OCI-LY3 (cell line): ENCODE data around the gene LRRC57.

Experiments
- H2AFZ ChIP-seq: fragments of 200-600, 300-600 bp; shearing (Covaris generic); 2 replicates; pipeline ENCODE4 v1.6.0; 2014; ENCODE audit warnings: antibody characterized with exemption, low read depth, low read length
- H3K27ac ChIP-seq: fragments of 200-600, 300-600 bp; sonication (generic); 2 replicates; pipeline ENCODE4 v1.5.1; 2014; ENCODE audit warnings: mild to moderate bottlenecking, low read length, moderate library complexity, mixed read lengths
- H3K27me3 ChIP-seq: fragments of 200-600, 300-600 bp; sonication (generic); 2 replicates; pipeline ENCODE4 v1.6.1; 2014; ENCODE audit warnings: low read depth, low read length, mixed read lengths
- H3K36me3 ChIP-seq: fragments of 200-600, 300-600 bp; sonication (generic); replicated peaks from 2 replicates; pipeline ENCODE3; 2014; ENCODE audit warnings: low read depth, low read length, mixed read lengths
- H3K4me1 ChIP-seq: fragments of 300-600, 200-600 bp; sonication (generic); 2 replicates; pipeline ENCODE4 v1.6.1; 2014; ENCODE audit warnings: low read length, mixed read lengths
- H3K4me2 ChIP-seq: fragments of 200-600, 300-600 bp; sonication (generic); 2 replicates; pipeline ENCODE4 v1.6.1; 2014; ENCODE audit warnings: low read length, mixed read lengths
- H3K4me3 ChIP-seq: fragments of 300-600, 200-600 bp; sonication (generic); 2 replicates; pipeline ENCODE4 v1.5.1; 2014; ENCODE audit warnings: antibody characterized with exemption, mild to moderate bottlenecking, low read length, moderate library complexity
- H3K79me2 ChIP-seq: fragments of 300-600, 200-600 bp; shearing (Covaris generic); 2 replicates; pipeline ENCODE4 v1.6.1; 2014; ENCODE audit warnings: mild to moderate bottlenecking, low read length, mixed read lengths
- H3K9ac ChIP-seq: fragments of 300-600, 200-600 bp; shearing (Covaris generic); 2 replicates; pipeline ENCODE4 v1.6.0; 2014; ENCODE audit warnings: mild to moderate bottlenecking, low read length, moderate library complexity
- H3K9me3 ChIP-seq: fragments of 200-600, 300-600 bp; shearing (Covaris generic); 2 replicates; pipeline ENCODE4 v1.6.1; 2014; ENCODE audit warnings: low read length, mixed read lengths; ENCODE audit not compliant: insufficient read depth
- H4K20me1 ChIP-seq: fragments of 200-600, 300-600 bp; sonication (generic); 2 replicates; pipeline ENCODE4 v1.6.1; 2016; ENCODE audit warnings: low read length, mixed read lengths; ENCODE audit not compliant: insufficient read depth
- EZH2phosphoT487 ChIP-seq: fragments of 200-600 bp; shearing (Covaris generic); IDR thresholded peaks from 2 replicates; pipeline ENCODE4 v1.6.1; 2018; ENCODE audit warnings: antibody characterized with exemption, mixed run types, low read depth
- TF ChIP-seq, protein P1 (sequence below): fragments of 200-600, 300-600 bp; sonication (generic); IDR thresholded peaks from 2 replicates; pipeline ENCODE4 v1.5.1; 2014; ENCODE audit warnings: antibody characterized with exemption, low read length, low read depth

LRRC57 gene

DNA sequence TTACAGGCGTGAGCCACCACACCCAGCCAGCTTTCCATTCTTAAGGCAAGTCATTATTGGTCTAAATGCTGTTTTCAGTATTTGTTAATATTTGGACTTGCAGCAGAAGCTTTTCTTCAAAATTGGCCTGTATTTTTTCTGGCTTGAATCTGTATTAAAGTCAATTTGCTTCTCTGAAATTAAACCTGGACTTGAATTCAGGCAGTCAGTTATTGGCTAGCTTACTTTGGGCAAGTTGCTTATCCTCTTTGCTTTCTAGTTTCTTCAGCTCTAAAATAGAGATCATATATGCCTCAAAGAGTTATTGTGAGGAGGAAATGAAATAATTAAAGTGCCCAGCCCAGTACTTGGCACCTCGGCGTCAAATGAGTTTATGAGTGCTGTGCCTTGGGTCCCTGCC, 44.1 kb upstream of the LRRC57 start:
- Histone ChIP-seq H3K4me3 (no peak overlapping the region), H3K4me1 (no peaks in the 10 kb centered on the region), H3K79me2 (no peaks in the 10 kb centered on the region), H3K36me3 (no peaks in the 10 kb centered on the region), H2AFZ (no peak overlapping the region), H3K27ac (no peak overlapping the region), H3K9me3 (no peaks in the 10 kb centered on the region), H4K20me1 (no peaks in the 10 kb centered on the region), H3K27me3 (no peaks in the 10 kb centered on the region), H3K9ac (no peak overlapping the region), H3K4me2 (no peak overlapping the region)
- TF ChIP-seq, protein P1, sequence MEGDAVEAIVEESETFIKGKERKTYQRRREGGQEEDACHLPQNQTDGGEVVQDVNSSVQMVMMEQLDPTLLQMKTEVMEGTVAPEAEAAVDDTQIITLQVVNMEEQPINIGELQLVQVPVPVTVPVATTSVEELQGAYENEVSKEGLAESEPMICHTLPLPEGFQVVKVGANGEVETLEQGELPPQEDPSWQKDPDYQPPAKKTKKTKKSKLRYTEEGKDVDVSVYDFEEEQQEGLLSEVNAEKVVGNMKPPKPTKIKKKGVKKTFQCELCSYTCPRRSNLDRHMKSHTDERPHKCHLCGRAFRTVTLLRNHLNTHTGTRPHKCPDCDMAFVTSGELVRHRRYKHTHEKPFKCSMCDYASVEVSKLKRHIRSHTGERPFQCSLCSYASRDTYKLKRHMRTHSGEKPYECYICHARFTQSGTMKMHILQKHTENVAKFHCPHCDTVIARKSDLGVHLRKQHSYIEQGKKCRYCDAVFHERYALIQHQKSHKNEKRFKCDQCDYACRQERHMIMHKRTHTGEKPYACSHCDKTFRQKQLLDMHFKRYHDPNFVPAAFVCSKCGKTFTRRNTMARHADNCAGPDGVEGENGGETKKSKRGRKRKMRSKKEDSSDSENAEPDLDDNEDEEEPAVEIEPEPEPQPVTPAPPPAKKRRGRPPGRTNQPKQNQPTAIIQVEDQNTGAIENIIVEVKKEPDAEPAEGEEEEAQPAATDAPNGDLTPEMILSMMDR: no peak
- no peak for TF ChIP-seq EZH2phosphoT487

DNA sequence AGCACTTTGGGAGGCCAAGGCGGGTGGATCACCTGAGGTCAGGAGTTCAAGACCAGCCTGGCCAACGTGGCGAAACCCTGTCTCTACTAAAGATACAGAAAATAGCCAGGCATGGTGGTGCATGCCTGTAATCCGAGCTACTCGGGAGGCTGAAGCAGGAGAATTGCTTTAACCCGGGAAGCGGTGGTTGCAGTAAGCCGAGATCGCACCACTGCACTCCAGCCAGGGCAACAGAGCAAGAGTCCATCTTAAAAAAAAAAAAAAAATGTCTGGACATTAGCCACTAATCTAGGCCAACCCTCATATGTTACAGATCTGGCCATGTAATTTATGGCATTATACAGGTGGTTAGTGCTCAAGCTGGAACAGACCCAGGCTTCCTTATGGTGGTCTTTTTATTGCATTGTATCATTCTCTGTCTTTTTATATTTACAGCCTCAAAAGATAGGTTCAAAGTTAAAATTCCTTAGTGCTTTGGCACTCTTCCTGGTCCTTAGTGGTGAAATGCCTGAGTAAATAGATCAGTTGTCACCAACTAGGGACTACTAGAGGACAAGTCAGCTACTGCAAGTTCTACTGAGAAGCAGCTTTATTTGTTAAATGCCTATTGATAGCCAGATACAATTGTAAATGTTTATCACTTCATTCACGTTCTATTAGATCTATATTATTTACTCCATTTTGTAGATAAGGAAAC, 42.8 kb upstream of the LRRC57 start:
- H3K4me1 ChIP-seq: no peaks in the 10 kb centered on the region
- no peak overlapping the region for H3K9ac ChIP-seq
- no peaks in the 10 kb centered on the region for H3K9me3 ChIP-seq
- H3K27me3 ChIP-seq: no peaks in the 10 kb centered on the region
- no peaks in the 10 kb centered on the region for H3K79me2 ChIP-seq
- no peak for TF ChIP-seq EZH2phosphoT487
- TF ChIP-seq, protein P1: peak; percentile 28; the same call in 1 of the 2 replicates
- no peaks in the 10 kb centered on the region for H3K36me3 ChIP-seq
- no peak overlapping the region for H3K4me2 ChIP-seq
- H2AFZ ChIP-seq: no peak overlapping the region
- H3K4me3 ChIP-seq: no peak overlapping the region
- H3K27ac ChIP-seq: no peak overlapping the region
- no peaks in the 10 kb centered on the region for H4K20me1 ChIP-seq

DNA sequence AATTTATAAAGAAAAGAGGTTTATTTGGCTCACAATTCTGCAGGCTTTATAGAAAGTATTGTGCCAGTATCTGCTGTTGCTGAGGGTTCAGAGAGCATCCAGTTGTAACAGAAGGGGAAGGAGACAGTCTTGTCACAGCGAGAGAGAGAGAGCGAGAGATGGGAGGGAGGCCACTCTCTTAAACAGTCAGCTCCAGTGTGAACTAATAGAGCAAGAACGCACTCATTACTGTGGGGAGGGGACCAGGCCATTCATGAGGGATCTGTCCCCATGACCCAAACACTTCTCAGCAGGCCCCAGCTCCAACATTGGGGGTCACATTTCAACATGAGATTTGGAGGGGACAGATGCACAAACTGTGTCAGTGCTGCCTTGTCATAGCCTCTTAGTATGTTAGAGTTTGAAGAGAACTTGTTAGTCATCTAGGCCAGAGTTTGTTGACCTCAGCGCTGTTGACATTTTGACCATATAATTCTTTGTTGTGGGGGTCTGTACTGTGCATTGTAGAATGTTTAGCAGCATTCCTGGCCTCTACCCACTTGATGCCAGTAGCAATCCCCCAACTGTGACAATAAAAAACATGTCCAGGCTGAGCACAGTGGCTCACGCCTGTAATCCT, 42.1 kb upstream of the LRRC57 start:
- no peaks in the 10 kb centered on the region for H4K20me1 ChIP-seq

More for the DNA sequence above, 42.1 kb upstream of the LRRC57 start:
- Histone ChIP-seq H2AFZ (no peak overlapping the region), H3K79me2 (no peaks in the 10 kb centered on the region), H3K4me1 (no peaks in the 10 kb centered on the region), H3K9me3 (no peaks in the 10 kb centered on the region), H3K36me3 (no peaks in the 10 kb centered on the region), H3K4me3 (no peak overlapping the region), H3K9ac (no peak overlapping the region), H3K4me2 (no peak overlapping the region), H3K27ac (no peak overlapping the region), H3K27me3 (no peaks in the 10 kb centered on the region)
- TF ChIP-seq EZH2phosphoT487: no peak
- TF ChIP-seq, protein P1: no peak
